IMR-90 (cell line): Measurements from ENCODE around the gene SPTLC2. TPM values are rescaled to one million over a fixed set of nuclear protein-coding genes. Genes with fewer than 3 reads are reported as not detected.

Experiments
- ATAC-seq: fragments of 200-7000 bp; cut with Tn5 transposase; 2 replicates; pipeline ENCODE4 v1.9.1; 2020; ENCODE audit warnings: low read depth, mild to moderate bottlenecking, moderate library complexity
- BruUV-seq: library from RNA; stranded (reverse); fragments of 400-500 nt; replicated peaks from 2 replicates; lab custom pipeline; 2021; lab: Mats Ljungman, UMichigan
- CTCF ChIA-PET: fragments of 300-600 bp; formaldehyde crosslinking; extraction: SDS; loops from one replicate; lab custom pipeline; 2021; ENCODE audit warnings: antibody characterized with exemption; lab: Yijun Ruan, JAX
- POLR2A ChIA-PET: fragments of 300-600 bp; sonication (Branson Sonifier 250); formaldehyde crosslinking; loops from one replicate; lab custom pipeline; 2022; ENCODE audit warnings: antibody characterized with exemption; ENCODE audit not compliant: unreplicated experiment; lab: Charles Lee
- DNase-seq: peaks from one replicate; pipeline ENCODE4 v3.0.0; 2013
- H2AFZ ChIP-seq: replicated peaks from 2 replicates; pipeline ENCODE3; 2013; ENCODE audit warnings: low read length, mild to moderate bottlenecking; ENCODE audit not compliant: poor library complexity
- H2AK5ac ChIP-seq: 2 replicates; pipeline ENCODE4 v1.6.1; 2013; ENCODE audit warnings: low read depth, low read length, inconsistent platforms
- H2AK9ac ChIP-seq: replicated peaks from 2 replicates; pipeline ENCODE3; 2013; ENCODE audit warnings: mild to moderate bottlenecking, low read depth, low read length, moderate library complexity; ENCODE audit not compliant: poor library complexity
- H2BK120ac ChIP-seq: 2 replicates; pipeline ENCODE4 v1.6.1; 2013; ENCODE audit warnings: low read depth, low read length, inconsistent platforms
- H2BK15ac ChIP-seq: 3 replicates; pipeline ENCODE4 v1.6.1; 2013; ENCODE audit warnings: low read depth, low read length, inconsistent platforms
- H2BK20ac ChIP-seq: 2 replicates; pipeline ENCODE4 v1.6.1; 2013; ENCODE audit warnings: low read depth, mild to moderate bottlenecking, inconsistent platforms, low read length, moderate library complexity
- H2BK5ac ChIP-seq: 2 replicates; pipeline ENCODE4 v1.6.1; 2013; ENCODE audit warnings: mild to moderate bottlenecking, low read depth, low read length, inconsistent platforms; ENCODE audit not compliant: poor library complexity, severe bottlenecking
- H3K14ac ChIP-seq: replicated peaks from 2 replicates; pipeline ENCODE4 v1.6.1; 2013; ENCODE audit warnings: low read depth, low read length, inconsistent platforms
- H3K18ac ChIP-seq: 2 replicates; pipeline ENCODE4 v1.6.1; 2013; ENCODE audit warnings: low read depth, low read length, control low read depth
- H3K23ac ChIP-seq: 2 replicates; pipeline ENCODE4 v1.6.1; 2013; ENCODE audit warnings: low read depth, low read length, inconsistent platforms
- H3K27ac ChIP-seq: 2 replicates; pipeline ENCODE4 v1.5.1; 2013; ENCODE audit warnings: mild to moderate bottlenecking, control low read depth, low read length; ENCODE audit not compliant: insufficient read depth
- H3K27me3 ChIP-seq: 2 replicates; pipeline ENCODE4 v1.6.1; 2013; ENCODE audit warnings: low read length; ENCODE audit not compliant: control insufficient read depth, insufficient read depth
- H3K36me3 ChIP-seq: 2 replicates; pipeline ENCODE4 v1.6.1; 2013; ENCODE audit warnings: low read length, mixed read lengths; ENCODE audit not compliant: control insufficient read depth, insufficient read depth
- H3K4ac ChIP-seq: 2 replicates; pipeline ENCODE4 v1.6.1; 2013; ENCODE audit warnings: low read depth, low read length, inconsistent platforms
- H3K4me1 ChIP-seq: 2 replicates; pipeline ENCODE4 v1.6.1; 2013; ENCODE audit warnings: low read length, mixed read lengths; ENCODE audit not compliant: control insufficient read depth, insufficient read depth
- H3K4me2 ChIP-seq: 2 replicates; pipeline ENCODE4 v1.6.1; 2013; ENCODE audit warnings: low read depth, mild to moderate bottlenecking, control low read depth, low read length, moderate library complexity
- H3K4me3 ChIP-seq: 2 replicates; pipeline ENCODE4 v1.5.1; 2013; ENCODE audit warnings: low read depth, mild to moderate bottlenecking, control low read depth, low read length, moderate library complexity; ENCODE audit not compliant: insufficient read depth
- H3K56ac ChIP-seq: 2 replicates; pipeline ENCODE4 v1.6.1; 2013; ENCODE audit warnings: low read length, inconsistent platforms; ENCODE audit not compliant: insufficient read depth; ENCODE audit errors: extremely low read depth
- H3K79me1 ChIP-seq, 2 experiments: 2 replicates each; pipeline ENCODE4 v1.6.1; 2013; ENCODE audit warnings: low read length in 2 of 2, inconsistent platforms in 1 of 2, low read depth in 1 of 2
- H3K9ac ChIP-seq: 2 replicates; pipeline ENCODE4 v1.6.1; 2013; ENCODE audit warnings: low read depth, low read length, control low read depth
- H3K9me1 ChIP-seq: 2 replicates; pipeline ENCODE4 v1.6.1; 2013; ENCODE audit warnings: low read length, inconsistent platforms; ENCODE audit not compliant: insufficient read depth
- H3K9me3 ChIP-seq: 2 replicates; pipeline ENCODE4 v1.6.1; 2013; ENCODE audit warnings: low read length; ENCODE audit not compliant: control insufficient read depth, insufficient read depth
- H4K20me1 ChIP-seq: 2 replicates; pipeline ENCODE4 v1.6.1; 2013; ENCODE audit warnings: low read length, inconsistent platforms; ENCODE audit not compliant: insufficient read depth
- H4K5ac ChIP-seq: 2 replicates; pipeline ENCODE4 v1.6.1; 2013; ENCODE audit warnings: mild to moderate bottlenecking, low read depth, low read length, control low read depth
- H4K8ac ChIP-seq, 2 experiments: 2 replicates each; pipeline ENCODE4 v1.6.1; 2013; ENCODE audit warnings: low read depth in 2 of 2, low read length in 2 of 2, control low read depth in 1 of 2, inconsistent platforms in 1 of 2
- H4K91ac ChIP-seq: 2 replicates; pipeline ENCODE4 v1.6.1; 2013; ENCODE audit warnings: low read depth, low read length, inconsistent platforms; ENCODE audit not compliant: insufficient read depth
- CEBPB ChIP-seq: IDR thresholded peaks from 2 replicates; pipeline ENCODE4 v1.6.1; 2012; ENCODE audit warnings: low read depth, low read length, improper control_type of control experiment
- WGBS, 2 experiments: methylation state at CpG; one replicate each; pipeline versions ENCODE4 v1.1.5 to v1.1.7; 2013; ENCODE audit warnings: missing lambda C conversion rate in 2 of 2; ENCODE audit not compliant: insufficient read length in 1 of 2; ENCODE audit errors: extremely low coverage in 2 of 2; 5-methylcytosine and 5-hydroxymethylcytosine counted together
- dilution Hi-C: fragments of 300-500 bp; cut with HindIII; formaldehyde crosslinking; loops from one replicate; pipeline ENCODE4 v1.14.3; 2018; ENCODE audit warnings: low sequenced_read_pairs; ENCODE audit not compliant: unreplicated experiment
- in situ Hi-C: fragments of 300-500 bp; cut with MboI; formaldehyde crosslinking; loops from 3 replicates; pipeline ENCODE4 v1.14.3; 2019; ENCODE audit warnings: low sequenced_read_pairs, inconsistent platforms, mixed read lengths
- intact Hi-C: fragments of 100-400 bp; cut with micrococcal nuclease; formaldehyde crosslinking; loops from 2 replicates; pipeline ENCODE4 v1.10.0; 2022
- polyA plus RNA-seq, 3 experiments: library from polyadenylated mRNA; depleted of rRNA; stranded (reverse); fragments of >200 nt; gene quantifications; 2 replicates each; pipeline ENCODE4 v1.2.3, GENCODE V29; 2012; ENCODE audit warnings: low replicate concordance in 1 of 3
- total RNA-seq: library from RNA; depleted of rRNA; stranded (reverse); fragments of >200 nt; gene quantifications from 2 replicates; pipeline ENCODE4 v1.2.3, GENCODE V29; 2012

The SPTLC2 gene
- total and polyA plus RNA-seq, 2 of the 4 experiments (the other 2 are of a cell fraction) = 22.6 to 68.3 TPM

- no TSS peak for BruUV-seq
- ATAC-seq (peak; percentile 76), DNase-seq (peak; percentile 89)
- no peak overlapping the region for H3K9ac ChIP-seq
- intact Hi-C loops = no loop called here
- H3K4ac ChIP-seq = no peak overlapping the region
- H3K27ac ChIP-seq = peak overlapping the region; percentile 79; the same call in 1 of the 2 replicates
- ChIA-PET POLR2A (interaction anchor here (0.6 kb wide), 1 partner anchor 9 kb away, joined by 4 read pairs; no protein-coding TSS in a partner anchor), CTCF (interaction anchor here (0.6 to 1.2 kb wide), 5 partner anchors 11 to 25 kb away, joined by 3 to 5 read pairs (median 3); no protein-coding TSS in a partner anchor)
- H3K18ac ChIP-seq = peak overlapping the region; percentile 76; the same call in 1 of the 2 replicates
- no peak overlapping the region for H4K8ac ChIP-seq
- no peak overlapping the region for H3K14ac ChIP-seq
- no CpG with 5 or more reads among the region's 4 CpGs for WGBS, 2 experiments
- in situ Hi-C loops = no loop called here
- peak overlapping the region; percentile 22 for H2BK5ac ChIP-seq
- no peak overlapping the region for H3K56ac ChIP-seq
- no peak overlapping the region for H4K5ac ChIP-seq
- peaks cover 25% of the 10 kb centered on the region for H3K4me1 ChIP-seq
- H4K20me1 ChIP-seq = peaks cover 31% of the 10 kb centered on the region
- H3K4me3 ChIP-seq = peak overlapping the region; percentile 16; the same call in 1 of the 2 replicates
- H3K27me3 ChIP-seq = no peaks in the 10 kb centered on the region
- H3K9me1 ChIP-seq = peaks cover 10% of the 10 kb centered on the region
- H4K91ac ChIP-seq = no peak overlapping the region
- no peaks in the 10 kb centered on the region for H3K36me3 ChIP-seq
- H3K4me2 ChIP-seq = peak overlapping the region; percentile 84
- H3K9me3 ChIP-seq = no peaks in the 10 kb centered on the region
- peaks cover 35 to 60% of the 10 kb centered on the region in 2 experiments for H3K79me1 ChIP-seq
- dilution Hi-C loops = no loop called here
- H2BK15ac ChIP-seq = no peak overlapping the region
- no peak overlapping the region for H2AFZ ChIP-seq
- TF ChIP-seq CEBPB = no peak
- no peak overlapping the region for H2AK5ac ChIP-seq
- H3K23ac ChIP-seq = no peak overlapping the region
- H2AK9ac ChIP-seq = no peak overlapping the region
- no peak overlapping the region for H2BK20ac ChIP-seq
- H2BK120ac ChIP-seq = no peak overlapping the region
Measured at GRCh38 chr14:77580964-77581505, 35.4 kb downstream of the SPTLC2 start.
